ENCODE measurements around the gene CRYBA2.

The CRYBA2 gene

GRCh38 chr2:218981390-218981880 is 11.8 kb downstream of the CRYBA2 start:
- DNase-seq, result no peak

GRCh38 chr2:218980735-218981389 is 12.4 kb downstream of the CRYBA2 start:
- no peak for DNase-seq

- no peak for DNase-seq
These were observed 13.1 kb downstream of the CRYBA2 start for GRCh38 chr2:218979846-218980734.

DNA sequence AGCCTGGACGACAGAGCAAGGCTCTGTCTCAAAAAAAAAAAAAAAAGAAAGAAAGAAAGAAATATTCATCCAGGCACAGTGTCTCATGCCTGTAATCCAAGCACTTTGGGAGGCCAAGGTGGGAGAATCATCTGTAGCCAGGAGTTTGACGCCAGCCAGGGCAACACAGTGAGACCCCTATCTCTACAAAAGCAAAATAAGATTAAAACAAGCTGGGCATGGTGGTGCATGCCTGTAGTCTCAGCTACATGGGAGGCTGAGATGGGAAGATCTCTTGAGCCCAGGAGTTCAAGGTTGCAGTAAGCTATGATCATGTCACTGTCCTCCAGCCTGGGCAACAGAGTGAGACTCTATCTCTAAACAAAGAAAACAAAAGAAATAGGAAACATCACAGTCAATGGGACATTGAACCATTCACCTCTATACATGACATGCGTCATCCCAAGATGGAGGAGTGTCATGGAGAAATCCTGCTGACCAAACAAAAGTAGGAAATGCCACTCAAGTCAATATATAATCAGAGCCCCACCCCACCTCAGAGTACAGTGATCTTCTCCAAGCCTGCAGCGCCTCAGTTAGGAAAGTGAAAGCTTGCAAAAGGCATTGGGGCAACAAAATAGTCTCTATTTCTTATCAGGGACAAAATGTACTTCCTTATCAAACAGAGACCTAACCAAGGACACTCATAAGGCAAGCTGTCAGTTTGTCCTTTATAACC is 18.0 kb downstream of the CRYBA2 start:
- no peak for DNase-seq

DNA sequence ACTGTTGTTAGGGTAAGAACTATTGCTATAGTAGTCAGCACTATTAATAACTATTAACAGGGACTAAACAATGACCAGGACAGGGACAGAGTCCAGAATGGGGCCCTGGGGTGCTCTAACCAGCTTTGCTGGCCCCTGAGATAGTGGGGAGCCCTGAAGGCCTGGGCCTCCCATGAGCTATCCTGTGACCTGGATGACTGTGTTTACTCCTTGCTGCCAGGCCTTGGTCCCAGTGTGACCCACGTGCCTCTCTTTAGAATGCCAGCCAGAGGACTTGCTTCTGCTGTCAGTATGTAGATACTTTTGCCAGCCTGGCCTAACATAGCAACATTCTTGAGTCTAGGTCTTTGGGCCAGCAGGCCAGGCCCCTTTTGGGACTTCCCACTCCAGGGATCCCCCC is 22.3 kb downstream of the CRYBA2 start:
- DNase-seq, result no peak

DNA sequence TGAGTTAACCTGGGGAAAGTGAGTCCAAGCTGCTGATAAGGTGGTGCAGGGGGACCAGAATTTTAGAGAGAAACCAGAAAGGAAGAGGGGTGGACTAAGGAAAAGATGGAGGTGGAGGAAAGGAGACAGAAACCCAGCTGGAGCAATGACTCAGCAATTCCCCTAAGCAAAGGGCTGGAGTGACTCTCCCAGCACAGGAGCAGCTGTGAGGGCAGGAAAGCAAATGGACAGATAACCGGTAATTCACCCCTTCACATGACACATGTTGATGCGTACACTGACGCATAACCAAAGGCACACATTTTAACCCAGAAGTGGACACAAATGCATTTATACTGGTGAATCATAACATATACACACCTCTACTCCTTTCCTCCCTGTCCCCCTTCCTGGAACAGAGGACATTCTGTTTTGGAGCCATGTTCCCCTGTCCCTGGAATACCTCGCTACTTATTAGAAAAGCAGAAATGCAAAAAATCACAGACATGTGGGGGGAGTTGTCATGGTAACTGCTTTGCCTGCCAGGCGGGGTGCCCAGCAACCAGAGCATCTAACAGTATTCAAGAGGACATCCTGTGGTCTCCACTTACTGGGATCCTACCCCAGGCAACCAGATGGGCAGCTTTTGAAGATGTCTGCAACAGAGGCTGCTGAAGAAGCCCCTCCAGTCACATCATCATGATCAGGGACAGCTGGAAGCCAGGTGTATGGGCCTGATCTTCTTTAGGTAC is 29.0 kb downstream of the CRYBA2 start:
- DNase-seq, result no peak

GRCh38 chr2:218963601-218964000 is 29.6 kb downstream of the CRYBA2 start:
- no peak for DNase-seq

- no peak for DNase-seq
These were observed 30.2 kb downstream of the CRYBA2 start for GRCh38 chr2:218962859-218963492.

- DNase-seq, result no peak
These were observed 31.3 kb downstream of the CRYBA2 start for GRCh38 chr2:218961651-218962570.

DNA sequence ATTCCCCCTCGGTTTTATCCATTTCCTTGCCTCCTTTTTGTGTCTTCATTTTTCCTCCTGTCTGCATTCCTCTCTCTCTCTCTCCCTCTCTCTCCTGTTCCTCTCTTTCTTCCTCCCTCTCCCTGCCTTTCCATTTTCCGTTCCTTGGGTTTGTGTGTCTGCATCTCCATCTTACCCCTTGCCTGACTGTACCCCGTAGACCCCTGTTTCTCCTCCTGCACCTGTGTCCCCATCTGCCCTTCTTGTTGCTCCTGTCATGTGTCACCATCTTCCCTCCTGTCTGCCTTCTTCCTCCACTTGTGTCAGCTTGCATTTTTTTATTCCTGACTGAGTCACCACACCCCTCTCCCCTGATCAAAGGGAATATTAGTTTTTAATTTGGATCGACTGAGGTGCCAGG is 32.0 kb downstream of the CRYBA2 start:
- no peak for DNase-seq

DNA sequence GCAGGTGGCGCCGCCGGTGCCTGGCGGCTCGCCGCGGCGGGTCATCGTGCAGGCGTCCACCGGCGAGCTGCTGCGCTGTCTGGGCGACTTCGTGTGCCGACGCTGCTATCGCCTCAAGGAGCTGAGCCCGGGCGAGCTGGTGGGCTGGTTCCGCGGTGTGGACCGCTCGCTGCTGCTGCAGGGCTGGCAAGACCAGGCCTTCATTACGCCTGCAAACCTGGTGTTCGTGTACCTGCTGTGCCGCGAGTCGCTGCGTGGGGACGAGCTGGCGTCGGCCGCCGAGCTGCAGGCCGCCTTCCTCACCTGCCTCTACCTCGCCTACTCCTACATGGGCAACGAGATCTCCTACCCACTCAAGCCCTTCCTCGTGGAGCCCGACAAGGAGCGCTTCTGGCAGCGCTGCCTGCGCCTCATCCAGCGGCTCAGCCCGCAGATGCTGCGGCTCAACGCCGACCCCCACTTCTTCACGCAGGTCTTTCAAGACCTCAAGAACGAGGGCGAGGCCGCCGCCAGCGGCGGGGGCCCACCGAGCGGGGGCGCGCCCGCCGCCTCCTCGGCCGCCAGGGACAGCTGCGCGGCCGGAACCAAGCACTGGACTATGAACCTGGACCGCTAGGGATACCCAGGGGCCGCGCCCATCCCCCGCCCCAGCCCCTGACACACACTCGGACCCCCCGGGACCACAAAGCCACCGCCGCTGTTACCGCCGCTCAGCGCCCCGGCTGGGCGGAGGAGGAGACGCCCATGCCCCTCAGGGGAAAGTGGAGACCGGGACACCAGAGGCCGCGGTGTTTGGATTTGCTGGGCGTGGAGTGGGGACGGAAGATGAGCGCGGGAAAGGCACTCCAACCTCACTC is 32.7 kb downstream of the CRYBA2 start:
- no peak for DNase-seq

- no peak for DNase-seq
These were observed 33.4 kb downstream of the CRYBA2 start for GRCh38 chr2:218959761-218960308.

DNA sequence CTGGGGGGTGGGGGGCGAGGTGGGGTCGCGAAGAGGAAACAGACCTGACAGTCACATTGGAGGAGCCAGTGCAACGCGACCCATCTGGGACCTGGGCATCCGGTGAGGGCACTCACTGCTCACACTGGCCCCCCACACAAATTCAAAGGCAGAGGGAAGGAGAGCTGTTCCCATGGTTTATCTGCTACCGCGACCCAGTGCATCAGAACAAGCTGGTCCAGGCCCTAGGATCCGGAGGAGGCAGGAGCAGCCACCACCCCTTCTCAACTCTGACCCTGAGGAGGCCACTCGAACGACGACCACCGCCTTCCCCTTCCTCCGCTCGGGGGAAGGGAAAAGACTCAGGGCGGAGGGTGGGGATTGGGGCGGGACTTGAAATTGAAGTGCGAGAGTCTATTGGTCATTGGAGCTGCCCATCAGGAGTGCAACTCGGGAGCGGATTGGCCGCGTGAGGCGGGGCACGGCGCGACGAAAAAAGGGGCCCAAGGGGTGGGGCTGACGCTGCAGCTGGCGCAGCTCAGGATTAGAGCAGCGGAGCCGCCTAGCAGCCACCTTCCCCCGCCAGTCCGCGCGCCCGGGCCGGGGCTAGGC is 34.0 kb downstream of the CRYBA2 start, which contains the start of gene CDK5R2:
Gene CDK5R2 (plus strand): TSS at position 526 of the 591 bp plus-strand sequence. CDS start 155 bp downstream, outside the sequence.
- DNase-seq, result no peak

DNA sequence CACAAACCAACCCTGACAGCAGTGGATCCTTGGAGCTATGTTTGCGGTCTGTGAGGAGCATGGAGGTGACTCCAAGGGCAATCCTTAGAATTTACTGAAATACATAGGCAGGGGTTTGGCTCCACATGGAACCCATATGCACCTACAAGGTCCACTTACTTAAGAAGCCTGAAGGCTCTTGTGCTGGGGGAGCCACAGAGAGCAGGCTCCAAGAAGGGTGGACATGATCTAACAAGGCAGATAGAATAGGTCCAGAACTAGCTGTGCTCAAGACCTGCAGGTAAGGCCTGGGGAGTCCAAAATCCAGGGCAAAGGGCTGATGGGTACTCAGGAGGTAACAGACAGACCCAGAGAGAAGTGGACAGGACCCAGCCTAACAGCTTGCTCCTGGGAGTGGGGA is 34.9 kb downstream of the CRYBA2 start:
- DNase-seq, result no peak

DNA sequence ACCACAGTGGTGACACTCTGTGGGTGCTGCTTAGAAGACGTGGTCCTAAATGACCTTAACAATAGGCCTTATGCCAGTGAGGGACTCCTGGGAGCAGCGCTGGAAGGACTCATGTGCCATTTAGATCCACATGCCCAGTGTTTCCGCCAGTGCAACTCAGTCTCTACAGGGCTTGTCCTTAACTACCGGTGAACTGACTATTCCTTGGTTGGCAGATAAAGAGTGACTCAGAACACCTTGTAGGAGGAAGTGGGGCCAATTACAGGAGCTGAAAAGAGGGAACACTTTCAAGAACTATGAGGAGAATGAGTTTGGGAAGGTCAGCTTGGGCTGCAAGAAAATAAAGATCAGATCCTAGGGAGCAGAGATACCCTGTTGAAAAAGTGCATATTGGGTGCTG is 35.6 kb downstream of the CRYBA2 start:
- no peak for DNase-seq

GRCh38 chr2:218956039-218956438 is 37.2 kb downstream of the CRYBA2 start:
- DNase-seq, result no peak

DNA sequence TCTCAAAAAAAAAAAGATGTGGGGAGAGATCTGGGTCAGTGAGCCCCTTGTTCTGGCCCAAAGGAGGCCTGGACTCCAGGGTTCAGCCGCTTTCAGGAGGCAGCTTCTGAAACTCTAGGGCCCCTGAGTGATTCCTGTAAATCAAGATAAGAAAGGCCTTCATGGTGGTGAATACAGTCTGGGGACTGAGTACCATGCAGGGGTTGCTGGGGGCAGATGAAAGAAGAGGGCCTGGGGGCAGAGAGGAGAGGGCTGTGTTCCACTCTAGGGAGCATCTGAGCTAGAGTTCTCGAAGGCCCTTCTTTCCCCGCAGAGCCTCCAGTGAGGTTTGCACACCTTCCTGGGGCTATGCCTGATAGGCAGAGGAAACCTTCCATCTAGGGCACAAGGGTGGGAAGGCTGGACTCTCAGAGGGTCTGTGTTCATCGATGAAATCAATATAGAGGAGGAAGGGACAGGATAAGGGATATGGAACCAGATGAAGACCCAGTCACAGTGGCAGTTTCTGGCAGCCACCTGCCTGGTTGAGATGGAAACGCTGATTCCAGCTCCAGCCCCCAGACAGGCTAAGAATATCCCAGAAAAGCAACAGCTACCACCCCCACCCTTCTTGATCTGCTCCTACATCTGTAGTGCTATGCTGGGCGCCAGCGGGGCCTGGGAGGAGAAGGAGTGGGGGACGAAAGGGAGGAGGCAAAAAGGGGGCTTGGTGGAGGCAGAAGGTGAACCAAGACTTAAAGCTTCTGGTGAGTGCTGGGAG is 38.5 kb downstream of the CRYBA2 start:
- DNase-seq, result no peak

GRCh38 chr2:218953366-218953954 is 39.8 kb downstream of the CRYBA2 start:
- DNase-seq, result no peak
